H1 (cell line): ENCODE results near the gene GRSF1. TPM values are rescaled to one million over a fixed set of nuclear protein-coding genes. Genes with fewer than 3 reads are reported as not detected.

Experiments used
- ATF2 ChIP-seq: IDR thresholded peaks from 2 replicates; pipeline ENCODE4 v1.6.1; 2012; ENCODE audit warnings: low read length, inconsistent platforms
- ATF3 ChIP-seq: IDR thresholded peaks from 2 replicates; pipeline ENCODE4 v1.6.1; 2011; ENCODE audit warnings: low read depth, mild to moderate bottlenecking, low read length; ENCODE audit not compliant: insufficient read depth
- CHD7 ChIP-seq: fragments of 300-600 bp; sonication (generic); IDR thresholded peaks from 2 replicates; pipeline ENCODE4 v1.7.1; 2012; ENCODE audit warnings: low read length, moderate library complexity, mild to moderate bottlenecking, inconsistent platforms; ENCODE audit not compliant: insufficient replicate concordance
- CTBP2 ChIP-seq: IDR thresholded peaks from 2 replicates; pipeline ENCODE4 v1.7.0; 2011; ENCODE audit warnings: borderline replicate concordance, mild to moderate bottlenecking, moderate library complexity, mixed read lengths, low read length; ENCODE audit not compliant: insufficient read depth, insufficient read length
- SAP30 ChIP-seq: fragments of 300-600 bp; sonication (generic); IDR thresholded peaks from 2 replicates; pipeline ENCODE4 v1.7.1; 2012; ENCODE audit warnings: low read length, moderate library complexity, mild to moderate bottlenecking, inconsistent platforms; ENCODE audit not compliant: insufficient read depth, insufficient replicate concordance
- USF2 ChIP-seq: IDR thresholded peaks from 2 replicates; pipeline ENCODE4 v1.6.1; 2011; ENCODE audit warnings: low read length, improper control_type of control experiment
- polyA plus RNA-seq, 7 experiments: library from polyadenylated mRNA; depleted of rRNA in 3 of 7; stranded (reverse) in 5 of 7; unstranded in 2 of 7; fragments of >200 nt in 5 of 7; fragments of 200-250 nt in 2 of 7; gene quantifications; 1 replicate in 5 of 7; 2 replicates in 1 of 7; 4 replicates in 1 of 7; pipeline versions ENCODE4 v1.2.1 to v1.2.3, GENCODE V29; 2011 to 2013; ENCODE audit warnings: missing spikeins in 2 of 7, mixed read lengths in 2 of 7
- total RNA-seq: library from RNA; stranded (reverse); fragmentation: NEBNext Ultra II Directional; extraction: Animal tissue kit (Norgen Biotek cat#: 25700); gene quantifications from 2 replicates; pipeline ENCODE4 v1.2.1, GENCODE V29; 2021

Gene GRSF1
- total and polyA plus RNA-seq, 2 of the 8 experiments (the other 6 are each of a cell fraction or from before 2014, with no cell fraction given), result 44.3 to 112 TPM

- TF ChIP-seq CHD7 (no peak), SAP30 (no peak), CTBP2 (no peak), USF2 (no peak), ATF3 (no peak), ATF2 (no peak)
Observed at GRCh38 chr4:70768301-70768948, 71.3 kb downstream of the GRSF1 start (continued).
